GM18909 (cell line): Measurements from ENCODE around the gene HECTD2.

ENCODE experiments used
- ATAC-seq: cut with Tn5 transposase; IDR thresholded peaks from one replicate; pipeline ENCODE4 v1.9.1; 2021; ENCODE audit warnings: mild to moderate bottlenecking; ENCODE audit not compliant: unreplicated experiment, poor library complexity

Gene HECTD2

GRCh38 chr10:91467114-91467513, 57.0 kb downstream of the HECTD2 start:
- ATAC-seq, result no peak

DNA sequence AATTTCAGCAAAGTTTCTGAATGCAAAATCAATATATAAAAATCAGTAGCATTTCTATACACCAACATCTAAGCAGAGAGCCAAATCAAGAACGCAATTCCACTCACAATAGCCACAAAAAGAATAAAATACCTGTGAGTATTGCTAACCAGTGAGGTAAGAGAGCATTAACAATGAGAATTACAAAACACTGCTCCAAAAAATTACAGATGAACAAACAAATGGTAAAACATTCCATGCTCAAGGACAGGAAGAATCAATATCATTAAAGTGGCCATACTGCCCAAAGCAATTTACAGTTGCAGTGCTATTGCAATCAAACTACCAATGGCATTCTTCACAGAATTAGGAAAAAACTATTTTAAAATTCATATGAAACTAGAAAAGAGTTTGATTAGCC, 61.5 kb downstream of the HECTD2 start:
- ATAC-seq, result no peak

DNA sequence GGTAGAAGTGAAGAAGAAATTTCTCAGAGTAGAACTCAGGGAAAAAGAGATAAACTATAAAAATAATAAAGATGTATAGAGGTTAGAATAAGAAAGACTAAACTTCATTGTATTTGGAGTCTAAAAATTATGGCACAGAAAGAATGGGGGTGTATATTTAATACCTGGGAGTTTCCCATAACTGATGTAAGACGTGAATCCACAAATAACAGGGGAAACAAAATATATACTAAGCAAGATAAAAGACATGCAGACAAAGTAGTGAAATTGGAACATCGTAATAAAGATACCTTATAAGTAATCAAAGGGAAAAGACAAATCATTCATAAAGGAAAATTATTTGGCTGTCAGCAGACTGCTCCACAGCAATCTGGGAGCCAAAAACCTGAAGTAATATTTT, 62.8 kb downstream of the HECTD2 start:
- no peak for ATAC-seq

GRCh38 chr10:91474009-91474408, 63.9 kb downstream of the HECTD2 start:
- no peak for ATAC-seq

DNA sequence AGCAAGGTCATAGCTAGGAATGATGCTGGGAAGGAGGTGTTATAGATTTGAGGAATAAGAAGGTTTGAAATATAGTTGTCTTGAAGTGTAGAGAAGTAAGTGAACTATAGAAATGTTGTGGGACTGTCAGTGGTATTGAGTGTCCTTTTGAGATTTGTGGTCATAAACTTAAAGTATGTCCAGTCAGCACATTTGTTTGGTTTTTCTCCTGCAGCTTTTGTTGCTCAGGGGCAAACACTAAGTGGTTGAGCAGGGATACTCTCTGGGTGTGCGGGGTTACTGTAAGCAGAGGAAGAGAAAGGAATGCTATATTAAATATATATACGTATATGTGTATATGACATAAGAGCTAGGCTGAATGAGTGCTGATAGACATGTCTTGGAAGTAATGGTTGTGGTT, 67.1 kb downstream of the HECTD2 start:
- ATAC-seq, result no peak

DNA sequence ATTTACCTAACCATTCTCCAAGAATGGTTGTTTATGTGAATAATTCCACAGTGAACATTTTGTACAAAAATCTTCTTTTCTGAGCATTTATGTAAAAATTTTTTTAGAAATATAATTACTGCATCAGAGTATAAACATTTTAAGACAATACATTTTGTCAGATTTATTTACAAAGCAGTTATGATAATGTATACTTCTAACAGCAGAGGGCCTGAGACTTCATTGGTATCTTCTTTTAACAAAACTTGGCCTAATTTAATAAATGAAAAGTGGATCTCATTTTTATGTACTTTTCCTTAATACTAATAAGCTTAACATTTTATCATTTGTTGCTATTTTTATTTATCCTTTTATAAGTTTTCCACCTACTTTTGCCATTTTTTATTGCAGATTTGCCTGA, 69.4 kb downstream of the HECTD2 start:
- no peak for ATAC-seq

DNA sequence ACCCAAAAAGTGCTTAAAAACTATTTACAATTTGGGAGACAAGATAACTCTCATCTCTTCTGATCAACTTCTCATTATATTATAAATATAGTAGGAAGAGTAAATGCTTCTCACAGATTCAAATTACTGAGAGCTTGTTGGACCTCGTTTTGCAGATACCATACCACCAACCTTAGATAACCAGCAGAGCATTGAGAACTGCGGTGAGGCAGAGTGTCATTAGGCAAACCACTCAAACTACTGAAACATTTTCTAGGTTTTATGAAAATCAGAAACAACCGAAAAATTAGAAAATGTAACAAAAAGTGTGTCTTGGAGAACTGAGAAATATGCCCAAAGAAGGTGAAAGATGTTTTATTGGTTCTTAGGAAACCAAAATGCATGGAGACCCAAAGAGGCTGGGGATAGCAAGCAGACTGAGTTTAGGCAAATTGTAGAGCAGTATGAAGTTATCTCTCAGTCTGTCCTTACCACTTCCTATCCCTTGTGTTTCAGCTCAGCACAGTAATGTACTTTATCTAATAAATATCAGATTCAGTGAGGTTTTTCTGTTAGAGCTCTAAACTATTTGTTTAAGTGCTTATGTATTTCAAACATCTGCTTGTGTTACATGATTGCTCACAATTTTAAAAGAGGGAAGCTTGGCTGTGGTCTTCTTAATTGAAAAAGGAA, 77.9 kb downstream of the HECTD2 start:
- ATAC-seq, result no peak

DNA sequence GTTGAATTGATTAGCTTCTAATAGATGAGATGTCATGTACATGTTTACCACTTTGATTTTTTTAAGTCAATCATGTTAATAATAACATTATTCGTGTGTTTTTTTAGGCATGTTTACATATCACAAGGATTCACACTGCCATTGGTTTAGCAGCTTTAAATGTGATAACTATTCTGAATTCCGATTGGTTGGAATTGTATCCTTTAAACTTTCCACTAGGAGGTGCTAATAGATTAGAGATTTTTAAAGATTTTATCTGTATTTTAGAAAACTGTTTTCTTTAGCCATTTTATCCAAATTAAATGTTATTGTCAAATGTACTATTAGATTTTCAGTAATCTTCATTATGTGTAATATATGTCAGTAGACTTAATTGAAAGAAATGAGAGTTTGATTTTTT, 83.2 kb downstream of the HECTD2 start:
- ATAC-seq, result no peak

GRCh38 chr10:91495402-91495801, 85.3 kb downstream of the HECTD2 start:
- ATAC-seq, result no peak

- no peak for ATAC-seq
Measured at GRCh38 chr10:91496016-91496415, 85.9 kb downstream of the HECTD2 start.

GRCh38 chr10:91511549-91512330, 101.6 kb downstream of the HECTD2 start:
- ATAC-seq, result no peak

DNA sequence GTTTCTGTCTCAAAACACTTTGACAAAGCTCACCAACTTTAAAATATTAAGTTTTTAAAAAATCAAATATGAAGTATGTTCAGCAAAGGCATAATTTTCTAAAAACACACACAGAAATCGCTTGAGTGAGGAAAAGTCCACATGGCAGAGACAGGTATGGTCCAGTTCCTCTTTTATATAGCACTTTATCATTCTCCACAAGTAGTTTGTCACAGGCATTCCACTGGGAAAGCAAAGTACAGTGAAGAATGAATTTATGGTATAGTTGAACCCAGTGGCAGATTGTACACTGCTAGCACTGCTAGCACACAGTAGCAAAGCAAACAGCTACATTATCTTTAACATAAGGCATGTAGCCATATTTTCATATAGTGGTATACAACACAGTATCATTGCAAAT, 102.3 kb downstream of the HECTD2 start:
- no peak for ATAC-seq

DNA sequence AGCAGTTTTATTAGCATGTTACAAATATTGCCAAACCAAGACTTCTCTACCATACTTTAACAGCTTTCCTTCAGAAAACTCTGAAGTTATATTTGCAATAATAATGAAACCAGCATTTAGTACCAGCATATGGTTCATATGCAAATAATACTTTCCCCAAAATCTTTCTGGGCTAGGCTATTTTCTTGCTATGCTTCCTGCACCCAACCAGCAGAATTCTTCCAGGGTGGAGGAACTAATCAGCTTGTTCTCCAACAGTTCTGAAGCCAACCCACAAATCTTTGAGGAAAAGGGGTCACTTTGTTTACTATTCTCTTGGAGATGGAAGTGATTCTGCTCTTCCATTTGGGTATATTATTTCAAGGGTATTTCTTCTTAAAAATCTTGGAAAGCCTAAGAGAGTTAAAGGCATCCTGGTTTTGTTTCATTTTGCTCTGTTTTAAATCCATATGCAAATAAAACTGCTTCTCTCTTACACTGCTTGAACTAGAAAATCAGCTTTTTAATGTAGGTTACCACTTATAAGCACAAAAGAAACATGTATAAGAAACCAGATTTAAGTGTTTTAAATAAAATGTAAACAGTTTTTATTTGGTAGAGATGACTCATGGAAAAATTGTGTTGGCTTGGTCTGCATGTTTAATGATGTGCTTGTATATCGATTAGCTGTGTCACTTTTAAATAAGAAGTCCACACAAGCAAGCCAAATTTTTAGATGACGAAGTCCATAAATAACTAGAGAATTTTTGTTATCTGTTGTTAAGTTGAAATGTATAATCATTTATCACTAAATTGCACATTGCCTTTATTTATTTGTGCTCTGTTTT, 103.7 kb downstream of the HECTD2 start:
- ATAC-seq, result no peak

- no peak for ATAC-seq
Measured at GRCh38 chr10:91514787-91515186, 104.6 kb downstream of the HECTD2 start.

- no peak for ATAC-seq
Measured at GRCh38 chr10:91517394-91517793, 107.2 kb downstream of the HECTD2 start.

DNA sequence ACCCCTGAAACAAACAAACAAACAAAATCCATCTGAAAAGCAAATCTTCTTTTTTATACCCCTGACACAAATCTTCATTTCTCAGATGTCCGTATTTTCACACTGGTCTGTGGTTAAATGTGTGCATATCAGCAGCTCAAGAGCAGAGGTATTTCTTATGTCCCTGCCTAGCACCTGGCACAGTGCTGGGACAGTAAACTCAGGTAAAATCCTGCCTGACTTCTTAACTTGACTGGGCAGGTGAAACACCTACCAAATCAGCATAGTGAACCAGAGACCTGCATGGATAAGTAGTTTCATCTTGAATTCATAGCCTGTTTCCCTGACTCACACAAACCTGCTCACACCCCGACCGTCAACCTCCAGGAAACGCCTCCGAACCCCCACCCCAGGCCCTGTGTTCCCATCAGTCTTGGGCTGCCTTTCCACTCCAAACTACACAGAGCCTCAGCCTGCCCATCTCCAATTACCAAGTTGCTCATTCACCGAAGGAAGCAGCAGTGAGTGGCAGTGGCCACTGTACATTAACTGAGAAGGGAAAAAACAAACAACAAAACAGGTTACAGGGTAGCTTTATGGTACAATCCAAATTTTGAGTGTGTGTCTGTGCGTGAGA, 109.9 kb downstream of the HECTD2 start:
- ATAC-seq, result no peak

- no peak for ATAC-seq
Measured at GRCh38 chr10:91520661-91521060, 110.5 kb downstream of the HECTD2 start.

GRCh38 chr10:91521439-91521838, 111.3 kb downstream of the HECTD2 start:
- ATAC-seq, result no peak

- ATAC-seq, result no peak
Measured at GRCh38 chr10:91525896-91526712, 116.0 kb downstream of the HECTD2 start.

GRCh38 chr10:91528080-91528479, 117.9 kb downstream of the HECTD2 start:
- no peak for ATAC-seq
